NCI-H1092 (cell line): ENCODE measurements around the gene NOS1AP.

Source experiments
- DNase-seq: peaks from one replicate; lab custom pipeline; 2025; lab: John Stamatoyannopoulos, UW

NOS1AP gene

DNA sequence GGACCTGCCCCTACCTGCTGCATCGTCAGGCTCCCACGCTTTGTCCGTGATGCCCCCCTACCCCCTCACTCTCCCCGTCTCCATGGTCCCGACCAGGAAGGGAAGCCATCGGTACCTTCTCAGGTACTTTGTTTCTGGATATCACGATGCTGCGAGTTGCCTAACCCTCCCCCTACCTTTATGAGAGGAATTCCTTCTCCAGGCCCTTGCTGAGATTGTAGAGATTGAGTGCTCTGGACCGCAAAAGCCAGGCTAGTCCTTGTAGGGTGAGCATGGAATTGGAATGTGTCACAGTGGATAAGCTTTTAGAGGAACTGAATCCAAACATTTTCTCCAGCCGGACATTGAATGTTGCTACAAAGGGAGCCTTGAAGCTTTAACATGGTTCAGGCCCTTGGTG, 298.3 kb downstream of the NOS1AP start:
- no peak for DNase-seq

DNA sequence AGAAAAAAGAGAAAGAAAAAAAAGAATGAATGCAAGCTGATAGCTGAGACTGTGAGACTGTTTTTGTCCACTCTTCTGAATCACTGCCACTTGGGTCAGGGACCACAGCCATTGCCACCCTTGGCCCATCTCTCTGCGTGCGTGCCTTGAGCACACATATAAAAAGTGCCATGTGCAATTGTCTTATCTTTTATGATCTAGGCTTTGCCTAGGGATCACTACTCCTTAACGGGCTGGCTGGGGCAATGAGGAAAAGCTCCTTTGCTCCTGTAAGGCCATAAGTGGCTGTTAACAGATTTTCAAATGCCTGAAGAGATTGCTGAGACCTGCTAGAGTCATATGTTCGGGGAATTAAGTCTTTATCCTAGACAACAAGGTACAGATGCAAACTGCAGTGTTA, 299.0 kb downstream of the NOS1AP start:
- no peak for DNase-seq

- DNase-seq, result no peak
Measured at GRCh38 chr1:162369571-162369970, 300.1 kb downstream of the NOS1AP start.

DNA sequence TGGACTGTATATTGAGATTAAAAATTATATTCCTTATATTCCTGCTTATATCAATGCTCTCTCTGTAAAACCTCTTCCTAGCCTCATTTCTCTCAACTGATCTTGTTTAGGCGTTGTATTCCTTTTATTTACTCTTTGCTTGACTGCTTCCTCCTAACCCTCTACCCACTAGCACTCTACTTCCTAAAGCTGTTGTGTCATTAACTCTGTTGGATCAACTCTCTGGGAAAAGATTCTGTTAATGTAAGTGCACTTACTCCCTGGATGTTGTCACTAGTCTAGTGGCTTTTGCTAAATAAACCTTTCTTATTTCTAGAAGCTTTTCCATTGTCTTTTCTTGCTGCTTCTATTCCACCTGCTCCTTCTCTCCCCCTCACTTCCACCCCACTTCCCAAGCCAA, 300.7 kb downstream of the NOS1AP start:
- DNase-seq, result no peak

DNA sequence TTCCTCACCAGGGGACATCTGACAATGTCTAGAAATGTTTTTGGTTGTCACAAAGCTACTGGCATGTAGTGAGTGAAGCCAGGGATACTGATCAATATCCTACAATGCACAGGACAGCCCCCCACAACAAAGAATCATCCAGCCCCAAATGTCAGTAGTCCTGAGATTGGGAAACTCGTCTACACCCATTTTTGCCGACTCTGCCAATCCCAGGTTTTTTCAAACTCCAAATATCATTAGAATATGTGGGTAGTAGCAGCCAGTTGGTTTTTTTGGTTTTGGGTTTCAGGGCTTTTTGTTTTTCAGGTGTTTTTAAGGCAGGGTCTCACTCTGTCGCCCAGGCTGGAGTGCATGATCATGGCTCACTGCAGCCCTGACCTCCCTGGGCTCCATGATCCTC, 301.2 kb downstream of the NOS1AP start:
- DNase-seq, result no peak

DNA sequence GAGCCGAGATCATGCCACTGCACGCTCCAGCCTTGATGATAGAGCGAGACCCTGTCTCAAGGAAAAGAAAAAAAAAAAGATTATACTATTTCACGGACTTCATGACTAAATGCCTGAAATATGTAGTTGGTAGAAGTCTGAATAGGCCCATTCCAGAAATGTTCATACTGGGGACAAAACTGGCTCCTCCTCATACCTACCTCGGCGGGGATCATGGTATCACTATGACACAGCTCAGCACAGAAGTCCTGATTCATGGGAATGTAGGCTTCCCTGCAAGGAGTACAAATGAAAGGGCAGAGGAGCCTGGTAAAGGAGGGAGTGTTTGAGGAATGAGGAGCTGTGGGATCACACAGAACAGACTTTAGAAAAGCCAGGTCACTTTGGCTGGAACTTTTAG, 302.1 kb downstream of the NOS1AP start:
- no peak for DNase-seq

DNA sequence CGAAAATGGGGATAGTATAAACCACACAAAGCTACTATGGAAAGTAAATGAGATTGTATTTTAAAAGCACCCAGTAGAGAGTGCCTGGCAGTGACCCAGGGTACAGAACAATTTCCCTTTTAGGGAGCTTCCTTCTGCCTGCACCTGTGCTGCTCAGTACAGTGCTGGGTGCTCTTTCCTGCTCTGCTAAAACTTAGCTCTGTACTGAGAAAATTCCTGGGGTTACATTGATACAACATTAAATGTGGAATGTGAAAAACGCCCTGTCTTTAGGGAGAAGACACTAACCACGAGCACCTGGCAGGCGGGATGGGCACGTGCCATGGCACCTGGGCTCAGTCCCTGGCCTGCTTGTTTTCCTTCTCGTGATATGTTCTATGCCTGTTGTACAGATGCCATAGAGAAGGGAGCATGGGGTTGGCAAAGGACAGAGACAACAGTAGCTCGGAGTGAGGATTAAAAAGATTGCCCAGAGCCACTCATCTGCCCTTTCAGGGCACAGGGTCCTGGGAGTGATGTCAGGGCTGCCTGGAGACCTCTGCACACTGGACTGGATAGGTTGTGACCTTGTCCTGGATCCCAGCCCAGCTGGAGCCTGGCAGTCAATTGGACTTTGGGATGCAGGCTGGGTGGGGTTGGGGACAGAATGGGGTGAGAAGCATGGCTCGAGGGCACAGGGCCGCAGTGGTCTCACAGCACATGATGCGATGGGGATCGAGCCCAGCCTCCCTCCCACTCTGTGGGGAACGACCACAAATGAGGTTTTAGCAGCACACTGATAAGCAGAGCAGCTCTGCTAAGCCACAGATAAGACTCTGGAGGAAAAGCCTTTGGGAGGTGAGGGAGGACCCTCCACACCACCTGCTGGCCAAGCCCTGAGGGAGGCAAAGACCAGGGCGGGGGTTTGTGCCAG, 302.9 kb downstream of the NOS1AP start:
- no peak for DNase-seq

GRCh38 chr1:162373072-162373427, 303.6 kb downstream of the NOS1AP start:
- no peak for DNase-seq

GRCh38 chr1:162373541-162374260, 304.2 kb downstream of the NOS1AP start:
- DNase-seq, result no peak

- DNase-seq, result no peak
Measured at GRCh38 chr1:162374406-162374805, 304.9 kb downstream of the NOS1AP start.

- no peak for DNase-seq
Measured at GRCh38 chr1:162375463-162375862, 306.0 kb downstream of the NOS1AP start.

DNA sequence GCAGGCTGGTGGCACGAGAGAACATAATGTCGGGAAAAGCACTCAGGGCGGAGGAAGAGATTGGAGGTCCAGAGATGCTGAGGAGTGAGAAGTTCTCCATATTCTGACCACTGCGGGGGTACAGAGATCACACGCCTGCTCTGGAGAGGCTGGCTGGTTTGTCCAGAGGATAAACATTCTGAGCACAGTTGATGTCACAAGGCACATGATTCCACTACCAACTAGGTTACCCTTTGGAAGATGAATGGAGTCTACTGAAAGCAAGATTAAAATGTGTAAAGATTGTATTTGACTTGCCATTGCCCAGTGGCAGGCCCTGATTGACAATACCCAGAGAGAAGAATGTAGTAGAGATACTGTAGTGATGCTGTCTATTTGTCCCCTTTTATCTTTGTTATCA, 307.2 kb downstream of the NOS1AP start, which contains the start of gene SPATA46:
TSS of gene SPATA46 (minus strand) at position 164 of the 400 bp plus-strand sequence. CDS start at position 100, 64 bp downstream.
- DNase-seq, result no peak

DNA sequence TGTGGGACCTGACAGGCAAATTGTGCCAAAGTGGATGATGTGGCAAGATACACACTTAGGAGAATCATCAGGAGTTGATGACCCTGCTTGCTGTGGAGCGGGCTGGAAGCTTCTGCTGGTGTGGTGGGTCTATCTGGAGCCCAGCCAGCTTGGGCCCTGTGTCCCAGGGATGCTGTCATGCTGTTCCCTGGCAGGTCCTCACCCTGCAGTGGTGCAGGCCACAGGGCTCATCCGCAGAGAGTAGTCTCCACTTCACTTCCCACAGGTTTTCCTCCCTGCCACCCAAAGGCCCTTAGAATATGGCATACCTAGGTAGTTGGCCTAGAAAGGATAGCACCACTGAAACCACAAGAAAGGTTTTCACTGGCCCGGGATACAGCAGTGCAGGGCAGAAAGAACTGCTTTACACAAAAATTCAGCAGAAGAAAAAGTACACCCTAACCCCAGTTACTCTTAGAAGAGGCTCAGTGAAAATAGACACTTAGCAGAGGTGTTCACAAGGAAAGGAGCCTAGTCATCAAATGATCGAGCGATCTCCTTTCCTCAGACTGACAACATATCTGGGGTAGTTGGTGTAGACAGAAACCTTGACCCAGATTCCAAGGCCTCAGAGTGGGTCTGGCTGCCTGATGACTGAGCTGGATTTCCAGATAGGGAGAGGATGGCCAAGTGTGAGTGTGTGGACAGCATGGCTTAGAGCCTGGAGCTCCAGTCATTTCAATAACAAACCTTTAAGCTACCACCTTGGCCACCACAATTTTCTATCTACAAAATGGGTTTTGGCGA, 310.8 kb downstream of the NOS1AP start:
- DNase-seq, result no peak

DNA sequence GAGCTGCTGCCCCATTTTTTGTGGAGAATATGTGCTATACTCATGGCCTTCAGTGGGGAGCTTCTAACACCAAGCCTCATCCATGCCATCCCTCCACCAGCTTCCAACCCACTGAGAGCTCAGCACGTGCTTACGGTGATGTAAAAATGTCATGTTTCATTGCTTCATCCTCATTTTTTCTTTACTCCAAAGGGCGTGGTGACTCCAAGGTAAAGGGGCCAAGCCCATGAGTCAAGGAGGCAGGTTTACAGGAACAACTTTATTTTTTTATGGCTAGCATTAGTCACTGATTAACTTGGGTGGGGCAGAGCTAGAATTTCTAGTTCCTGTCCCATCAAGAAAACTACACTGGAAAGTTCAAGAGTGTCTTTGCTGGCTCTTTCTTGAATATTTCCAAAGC, 311.9 kb downstream of the NOS1AP start, which contains the start of gene C1orf226:
TSS of gene C1orf226 (plus strand) at position 346 of the 400 bp plus-strand sequence. CDS start 174 bp downstream, outside the sequence.
- DNase-seq, result no peak

DNA sequence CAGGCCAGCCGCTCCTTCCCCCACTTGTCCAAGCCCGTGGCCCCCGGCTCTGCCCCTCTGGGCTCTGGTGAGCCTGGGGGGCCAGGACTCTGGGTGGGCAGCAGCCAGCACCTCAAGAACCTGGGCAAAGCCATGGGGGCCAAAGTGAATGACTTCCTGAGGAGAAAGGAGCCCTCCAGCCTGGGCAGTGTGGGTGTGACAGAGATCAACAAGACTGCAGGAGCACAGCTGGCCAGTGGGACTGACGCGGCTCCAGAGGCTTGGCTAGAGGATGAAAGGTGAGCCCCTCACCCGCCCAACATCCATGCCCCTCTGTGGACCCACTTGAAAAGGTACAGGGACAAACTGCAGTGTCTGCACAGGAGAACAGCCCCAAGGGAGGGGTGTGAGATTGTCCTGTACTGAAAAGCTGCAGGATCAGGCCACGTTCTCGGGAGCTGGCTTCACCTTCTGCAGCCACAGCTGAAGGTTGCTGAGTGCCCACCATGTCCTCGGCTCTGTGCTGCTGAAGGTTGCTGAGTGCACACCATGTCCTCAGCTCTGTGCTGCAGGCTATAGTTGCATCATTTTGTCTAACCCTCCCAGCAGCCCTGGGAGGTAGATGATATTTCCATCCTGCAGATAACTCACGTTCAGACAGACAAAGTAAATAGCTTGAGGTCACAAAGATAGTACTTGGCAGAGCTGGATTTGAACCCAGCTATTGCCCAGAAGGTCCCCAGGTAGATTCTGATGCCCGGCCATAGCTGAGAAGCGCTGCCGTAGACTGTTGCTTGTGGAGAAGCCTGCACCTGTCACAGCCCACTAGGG, 312.7 kb downstream of the NOS1AP start:
- DNase-seq, result no peak

DNA sequence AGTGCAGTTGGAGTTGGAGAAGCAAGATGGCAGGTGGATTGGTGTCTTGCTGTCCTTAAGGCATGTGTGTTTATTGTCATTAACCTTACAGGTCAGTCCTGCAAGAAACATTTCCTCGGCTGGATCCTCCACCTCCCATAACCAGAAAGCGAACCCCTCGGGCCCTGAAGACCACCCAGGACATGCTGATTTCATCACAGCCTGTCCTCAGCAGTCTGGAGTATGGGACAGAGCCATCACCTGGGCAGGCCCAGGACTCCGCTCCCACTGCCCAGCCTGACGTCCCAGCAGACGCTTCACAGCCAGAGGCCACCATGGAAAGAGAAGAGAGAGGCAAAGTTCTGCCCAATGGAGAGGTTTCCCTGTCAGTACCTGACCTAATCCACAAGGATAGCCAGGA, 313.6 kb downstream of the NOS1AP start:
- DNase-seq, result no peak

DNA sequence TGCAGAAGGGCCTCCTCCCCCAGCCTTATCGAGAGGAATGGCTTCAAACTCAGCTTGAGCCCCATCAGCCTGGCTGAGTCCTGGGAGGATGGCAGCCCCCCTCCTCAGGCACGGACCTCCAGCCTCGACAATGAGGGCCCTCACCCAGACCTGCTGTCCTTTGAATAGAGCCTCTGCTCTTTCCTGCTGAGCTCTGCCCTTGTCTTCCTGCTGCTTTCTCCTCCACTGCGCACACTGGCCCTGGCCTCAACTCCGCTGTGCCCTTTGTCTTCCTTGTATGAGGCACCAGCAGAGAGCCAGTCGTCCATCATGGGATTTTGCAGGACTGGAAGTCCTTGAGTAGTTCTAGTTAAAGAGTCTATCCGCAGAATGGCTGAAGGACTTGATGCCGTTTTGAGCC, 314.0 kb downstream of the NOS1AP start:
- no peak for DNase-seq

- no peak for DNase-seq
Measured at GRCh38 chr1:162384116-162384515, 314.6 kb downstream of the NOS1AP start.

DNA sequence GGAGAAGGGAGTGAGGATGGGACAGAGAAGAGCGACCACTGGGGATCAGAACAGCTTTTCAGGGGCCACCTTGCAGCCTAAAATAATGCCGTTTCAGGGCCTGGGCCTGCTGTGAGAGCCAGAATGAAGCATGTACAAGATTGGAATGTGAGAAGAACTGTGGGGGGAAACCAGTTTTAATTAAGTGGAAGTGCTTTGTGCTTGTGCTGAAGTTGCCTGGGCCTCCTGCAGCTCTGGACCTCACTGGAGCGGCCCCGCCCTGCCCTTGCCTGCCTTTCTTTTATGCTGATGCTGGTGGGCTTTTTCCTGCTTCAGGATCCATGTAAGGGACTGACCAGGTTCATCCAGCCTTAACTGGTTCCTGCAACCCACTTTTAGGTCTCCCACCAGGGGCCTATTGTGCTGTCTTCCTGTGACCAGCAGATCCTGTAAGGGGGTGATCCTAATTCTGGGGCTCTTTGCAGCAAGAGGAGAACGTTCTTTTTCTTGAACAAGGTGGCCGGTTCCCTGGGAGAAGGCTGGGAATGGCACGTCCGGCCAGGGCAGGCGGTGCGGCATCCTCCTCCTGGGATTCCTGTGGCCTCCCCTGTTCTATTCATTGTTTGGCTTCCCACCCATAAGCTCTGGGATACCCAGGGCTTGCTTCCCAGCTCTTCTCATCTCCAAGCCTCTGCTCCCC, 315.2 kb downstream of the NOS1AP start:
- DNase-seq, result no peak

DNA sequence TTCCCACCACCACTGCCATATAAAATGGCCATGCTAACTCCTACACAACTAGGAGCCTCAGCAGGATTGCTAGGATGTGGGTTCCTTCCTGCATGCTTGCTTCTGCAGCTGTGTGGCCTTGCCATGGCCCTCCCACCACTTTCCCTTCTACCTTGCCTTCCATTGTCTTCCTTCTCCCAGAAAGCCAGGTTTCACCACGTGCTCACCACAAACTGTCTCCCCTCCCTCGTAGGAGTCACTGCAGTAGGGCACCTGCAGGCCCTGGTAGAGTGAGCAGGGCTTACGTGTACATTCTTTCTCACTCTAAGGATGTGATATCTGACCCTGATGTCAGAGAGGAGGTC, 315.8 kb downstream of the NOS1AP start:
- DNase-seq, result no peak

DNA sequence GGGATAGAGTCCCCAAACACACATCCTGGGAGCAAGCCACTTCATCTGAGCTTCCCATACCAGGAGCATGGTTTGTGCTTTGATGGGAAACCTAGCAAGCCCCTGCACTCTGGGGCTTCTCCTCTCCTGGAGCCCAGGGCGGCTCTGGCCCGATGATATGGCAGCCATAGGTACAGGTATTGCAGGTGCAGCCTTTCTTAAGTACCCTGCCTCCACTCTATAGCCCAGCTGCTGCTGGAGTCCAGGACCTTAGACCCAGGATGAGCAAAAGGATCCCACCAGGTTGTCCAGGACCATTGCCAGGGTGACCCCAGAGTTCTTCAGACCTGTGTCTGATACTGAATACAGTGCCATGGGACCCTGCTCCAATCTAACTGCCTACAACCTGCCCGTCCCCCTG, 316.2 kb downstream of the NOS1AP start:
- no peak for DNase-seq
